GM19099 (cell line): ENCODE results near the gene PURA.

Experiments used
- POLR2A ChIP-seq: IDR thresholded peaks from 3 replicates; pipeline ENCODE4 v1.6.1; 2011; ENCODE audit warnings: low read depth; ENCODE audit not compliant: insufficient read length; ENCODE audit errors: extremely low read depth

PURA gene

DNA sequence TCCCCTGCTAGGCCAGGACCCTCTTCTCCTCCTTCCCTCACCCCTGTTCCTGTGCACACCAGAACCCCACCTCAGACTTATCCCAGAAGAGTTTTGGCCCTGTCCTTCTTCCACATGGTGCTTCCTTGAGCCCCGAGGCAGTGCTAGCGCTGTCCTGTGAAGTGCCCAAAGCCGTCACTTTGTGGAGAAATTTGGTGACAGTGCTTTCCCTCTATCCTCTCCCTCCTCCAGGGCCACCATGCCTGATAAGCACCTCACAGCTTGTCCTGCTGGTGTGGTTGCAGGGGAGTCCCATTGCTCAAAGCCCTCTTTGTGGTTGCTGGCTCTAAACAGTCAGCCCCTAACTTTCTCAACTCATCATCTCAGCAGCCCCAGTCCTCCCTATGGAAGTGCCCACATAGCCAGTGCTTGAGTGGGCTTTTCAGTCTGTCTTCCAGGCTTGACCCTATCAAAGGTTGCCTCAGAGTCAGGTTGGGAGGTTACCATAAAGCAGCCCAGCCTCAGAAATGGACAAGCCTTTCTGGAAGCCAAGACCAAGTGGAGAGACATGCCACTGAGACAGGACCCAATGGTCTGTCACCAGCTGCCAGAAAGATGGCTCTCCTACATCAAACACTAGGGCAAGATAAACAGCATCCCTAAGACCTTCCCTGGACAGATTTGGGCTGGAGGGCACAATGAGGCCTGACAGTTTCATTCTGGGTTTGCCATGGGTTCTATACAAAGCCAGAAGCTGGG is 29.8 kb downstream of the PURA start:
- no peak for TF ChIP-seq POLR2A

- no peak for TF ChIP-seq POLR2A
Measured at GRCh38 chr5:140145256-140145655, 31.3 kb downstream of the PURA start.

DNA sequence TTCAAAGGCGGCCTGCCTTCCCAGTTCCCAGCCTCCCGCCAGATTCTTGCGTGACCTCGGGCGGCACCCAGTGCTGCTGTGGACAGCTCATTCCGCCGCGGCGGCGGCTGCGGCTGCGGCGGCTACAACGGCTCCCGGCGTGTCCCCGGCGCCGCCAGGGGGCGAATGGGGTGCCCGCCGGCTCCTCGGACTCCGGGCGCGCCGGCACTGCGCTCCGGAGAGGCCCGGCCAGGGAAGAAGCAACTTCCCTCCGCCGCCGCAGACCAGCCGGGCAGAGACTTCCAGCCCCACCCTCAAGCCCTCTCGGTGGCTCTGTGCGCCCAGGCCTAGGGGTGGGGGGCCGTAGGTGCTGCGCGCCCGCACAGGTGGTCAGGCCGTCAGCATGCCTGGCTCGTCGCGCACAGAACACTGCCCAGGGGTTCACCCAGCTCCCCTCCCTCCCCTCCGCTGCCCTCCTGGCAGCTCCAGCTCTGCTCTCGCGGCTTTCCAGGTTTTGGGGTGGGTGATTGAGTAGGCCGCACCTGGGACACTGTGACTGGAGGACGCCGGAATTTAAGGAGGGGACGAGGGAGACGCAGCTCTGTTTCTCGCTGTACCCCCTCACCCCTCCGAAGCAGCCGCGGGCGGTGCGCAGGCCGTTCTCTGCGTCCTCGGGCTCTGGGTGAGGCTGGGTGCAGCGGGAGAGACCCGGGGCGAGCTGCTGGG is 32.1 kb downstream of the PURA start:
- no peak for TF ChIP-seq POLR2A

- no peak for TF ChIP-seq POLR2A
Measured at GRCh38 chr5:140146523-140146842, 32.6 kb downstream of the PURA start.

DNA sequence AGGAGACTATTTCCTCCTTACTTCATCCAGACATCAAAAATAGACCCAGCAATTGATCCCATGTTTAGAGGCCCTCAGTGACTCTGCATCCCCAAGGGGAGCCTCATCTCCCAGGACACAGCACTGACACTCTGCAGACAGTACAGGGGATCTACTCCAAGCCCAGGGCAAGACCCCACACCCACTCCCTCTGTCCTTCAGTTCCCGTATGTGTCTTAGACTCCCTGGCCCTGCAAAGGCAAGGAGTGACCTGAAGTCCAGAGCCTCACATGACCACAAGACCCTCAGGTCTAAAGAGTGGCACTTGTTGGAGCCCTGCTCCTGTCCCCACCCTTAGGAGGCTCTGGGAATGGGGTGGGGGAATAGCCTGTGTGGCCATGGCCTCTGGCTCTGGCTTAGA is 33.6 kb downstream of the PURA start:
- TF ChIP-seq POLR2A: no peak

- no peak for TF ChIP-seq POLR2A
Measured at GRCh38 chr5:140148508-140148907, 34.6 kb downstream of the PURA start.

DNA sequence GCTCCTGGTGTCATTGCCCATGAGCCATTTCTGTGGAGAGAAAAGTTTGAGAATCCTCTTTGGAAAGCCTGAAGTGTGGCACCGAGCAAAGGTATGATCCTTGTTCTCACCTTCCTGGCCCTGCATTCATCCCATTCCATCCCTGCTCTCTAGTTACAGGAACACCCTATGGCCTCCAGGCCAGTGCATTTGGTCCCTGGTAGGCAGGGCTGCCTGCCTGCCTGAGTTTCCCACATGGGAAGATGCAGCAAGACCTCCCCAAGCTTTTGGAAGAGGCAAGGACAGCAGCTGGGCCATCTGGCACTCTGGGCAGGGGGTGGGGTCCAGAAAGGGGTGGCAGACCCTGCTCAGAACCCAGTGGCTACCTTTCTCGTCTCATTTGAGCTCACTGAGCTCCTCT is 36.3 kb downstream of the PURA start:
- no peak for TF ChIP-seq POLR2A

DNA sequence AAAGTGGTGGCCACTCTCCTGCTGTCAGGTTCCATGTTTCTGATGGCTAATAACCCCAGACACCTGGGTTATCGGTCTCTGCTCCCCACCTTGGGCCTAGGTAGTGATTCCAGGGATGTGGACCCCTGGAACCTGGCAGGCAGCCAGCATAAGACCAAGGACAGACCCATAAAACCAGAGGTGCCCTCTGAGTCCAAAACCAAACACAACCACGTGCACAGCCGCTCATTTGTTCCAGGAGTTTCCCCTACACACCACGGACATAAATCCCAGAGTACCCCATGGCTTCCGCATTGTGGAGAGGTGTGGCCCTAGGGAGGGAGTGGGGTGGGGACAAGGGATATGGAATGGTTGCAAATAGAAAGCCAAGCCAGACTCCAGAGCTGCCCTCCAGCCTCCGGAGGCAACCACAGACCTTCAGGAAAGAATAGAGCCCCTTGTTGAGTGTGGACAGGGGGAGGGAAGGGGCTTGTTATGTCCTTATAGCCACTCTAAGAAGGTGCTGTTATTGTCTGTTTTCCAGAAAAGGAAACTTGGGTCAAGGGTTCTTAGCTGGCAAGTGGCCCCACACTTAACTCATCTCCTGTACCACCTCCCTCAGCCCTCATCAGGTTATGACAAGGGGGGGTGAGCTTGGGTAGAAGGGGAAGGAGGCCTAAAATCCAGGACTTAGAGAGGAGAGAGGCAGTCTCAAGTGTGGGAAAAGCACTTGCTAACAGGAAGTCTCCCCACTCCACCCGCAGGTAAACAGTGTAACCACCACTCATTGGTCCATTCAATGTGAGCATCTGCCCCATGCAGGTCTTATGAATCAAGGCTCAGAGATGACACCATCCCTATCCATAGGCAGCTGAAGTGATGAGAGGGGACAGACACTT is 37.5 kb downstream of the PURA start:
- no peak for TF ChIP-seq POLR2A

- TF ChIP-seq POLR2A: no peak
Measured at GRCh38 chr5:140152022-140152999, 38.4 kb downstream of the PURA start.

DNA sequence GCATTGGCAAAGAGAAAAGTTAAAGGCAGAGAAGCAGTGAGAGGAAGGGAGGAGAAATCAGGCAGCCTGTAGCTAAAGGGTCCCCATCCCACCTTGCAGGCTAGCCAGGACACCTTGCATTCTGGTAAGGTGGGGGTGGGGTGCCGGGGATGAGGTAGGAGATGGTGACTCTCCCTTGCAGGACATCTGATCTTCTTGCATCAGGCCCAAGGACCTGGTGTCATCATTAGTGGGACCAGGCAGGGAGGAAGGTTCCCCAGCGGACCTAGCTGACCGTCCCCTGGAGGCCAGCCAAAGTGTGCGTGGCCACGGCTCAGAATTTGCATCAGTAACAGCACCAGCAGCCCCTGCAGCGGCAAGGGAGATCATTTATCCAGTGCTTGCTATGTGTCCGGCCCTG is 39.3 kb downstream of the PURA start:
- no peak for TF ChIP-seq POLR2A

GRCh38 chr5:140153905-140154304 is 40.0 kb downstream of the PURA start:
- no peak for TF ChIP-seq POLR2A

GRCh38 chr5:140157032-140157781 is 43.3 kb downstream of the PURA start:
- TF ChIP-seq POLR2A: no peak

DNA sequence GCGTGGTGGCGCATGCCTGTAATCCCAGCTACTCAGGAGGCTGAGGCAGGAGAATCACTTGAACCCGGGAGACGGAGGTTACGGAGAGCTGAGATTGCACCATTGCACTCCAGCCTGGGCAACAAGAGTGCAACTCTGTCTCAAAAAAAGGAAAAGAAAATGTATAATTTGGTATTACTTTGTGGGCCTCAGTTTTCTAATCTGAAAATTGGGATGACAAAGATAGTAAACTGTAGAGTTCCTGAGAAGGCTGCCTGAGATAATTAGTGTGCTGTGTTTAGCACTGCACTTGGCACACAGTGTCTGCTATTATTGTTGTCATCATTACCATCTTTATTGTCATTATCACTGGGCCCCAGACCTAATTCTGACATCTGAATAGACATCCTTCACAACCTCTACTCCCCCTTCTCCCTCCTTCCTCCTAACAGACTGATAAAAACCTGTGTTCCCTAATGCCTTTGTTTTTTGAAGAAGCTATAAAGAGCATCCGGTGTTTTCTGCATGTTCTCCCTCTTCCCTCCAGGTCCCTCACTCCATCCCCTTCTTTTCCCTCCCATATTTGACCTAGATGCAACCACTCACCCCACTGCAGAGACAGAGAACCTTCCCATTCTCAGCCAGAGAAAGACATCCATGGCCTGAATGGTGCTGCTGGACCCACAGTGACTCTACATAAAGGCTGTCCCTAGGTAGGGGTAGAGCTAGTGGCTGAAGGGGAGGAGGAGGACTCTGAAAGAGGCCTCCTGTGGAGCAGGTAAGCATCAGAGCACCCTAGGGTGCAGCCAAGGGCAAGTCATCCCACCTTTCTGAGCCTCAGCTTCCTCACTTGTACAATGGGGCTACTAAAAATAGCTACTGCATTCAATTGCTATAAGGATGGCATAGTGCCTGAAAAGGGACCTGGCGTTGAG is 45.4 kb downstream of the PURA start:
- no peak for TF ChIP-seq POLR2A
